Parathyroid adenoma (tissue), 2 donors: ENCODE data around the gene CTSK.
"Not testable (repeated sequence)": the region's sequence is repeated elsewhere in the genome, so short reads cannot be mapped to it uniquely, and the experiment has no call there.

Source experiments
- H2AFZ ChIP-seq: fragments of 300-600 bp; sonication (generic); one replicate; pipeline ENCODE4 v1.7.0; 2017; ENCODE audit warnings: antibody characterized with exemption, mild to moderate bottlenecking
- H3K27ac ChIP-seq: fragments of 300-600 bp; sonication (generic); one replicate; pipeline ENCODE4 v1.7.0; 2017
- H3K27me3 ChIP-seq: fragments of 300-600 bp; sonication (generic); one replicate; pipeline ENCODE4 v1.7.0; 2017; ENCODE audit warnings: low read length; ENCODE audit not compliant: control insufficient read depth, insufficient read depth
- H3K36me3 ChIP-seq: fragments of 300-600 bp; sonication (generic); one replicate; pipeline ENCODE4 v1.7.0; 2017; ENCODE audit warnings: low read length; ENCODE audit not compliant: control insufficient read depth, insufficient read depth
- H3K4me1 ChIP-seq: fragments of 300-600 bp; sonication (generic); one replicate; pipeline ENCODE4 v1.7.0; 2017; ENCODE audit warnings: control low read depth
- H3K4me2 ChIP-seq: fragments of 300-600 bp; sonication (generic); one replicate; pipeline ENCODE4 v1.7.0; 2017; ENCODE audit warnings: low read length
- H3K4me3 ChIP-seq: fragments of 300-600 bp; sonication (generic); one replicate; pipeline ENCODE4 v1.7.0; 2017; ENCODE audit warnings: low read depth, low read length
- H3K79me2 ChIP-seq: fragments of 300-600 bp; sonication (generic); one replicate; pipeline ENCODE4 v1.7.0; 2017; ENCODE audit warnings: control low read depth
- H3K9ac ChIP-seq: fragments of 300-600 bp; sonication (generic); one replicate; pipeline ENCODE4 v1.7.0; 2017; ENCODE audit warnings: mild to moderate bottlenecking
- H3K9me3 ChIP-seq: fragments of 300-600 bp; sonication (generic); one replicate; pipeline ENCODE4 v1.7.0; 2017; ENCODE audit warnings: low read length; ENCODE audit not compliant: control insufficient read depth
- TF ChIP-seq, protein P1 (sequence below): fragments of 300-600 bp; sonication (generic); IDR thresholded peaks from one replicate; pipeline ENCODE4 v1.7.0; 2017; ENCODE audit warnings: antibody characterized with exemption, mild to moderate bottlenecking
- donor health status: primary hyperparathyroidism.

CTSK gene

GRCh38 chr1:150808121-150808520 lies at the start of gene CTSK:
TSS of gene CTSK (minus strand) at chr1:150808260. CDS start at chr1:150806805, 1,455 bp downstream.
- H3K9ac ChIP-seq, result no peak within 1 kb of the TSS
- no peak within 1 kb of the TSS for H3K4me2 ChIP-seq
- H2AFZ ChIP-seq, result no peak within 1 kb of the TSS
- no peaks in the 10 kb centered on the region for H3K36me3 ChIP-seq
- no peak within 1 kb of the TSS for H3K27ac ChIP-seq
- TF ChIP-seq, protein P1, sequence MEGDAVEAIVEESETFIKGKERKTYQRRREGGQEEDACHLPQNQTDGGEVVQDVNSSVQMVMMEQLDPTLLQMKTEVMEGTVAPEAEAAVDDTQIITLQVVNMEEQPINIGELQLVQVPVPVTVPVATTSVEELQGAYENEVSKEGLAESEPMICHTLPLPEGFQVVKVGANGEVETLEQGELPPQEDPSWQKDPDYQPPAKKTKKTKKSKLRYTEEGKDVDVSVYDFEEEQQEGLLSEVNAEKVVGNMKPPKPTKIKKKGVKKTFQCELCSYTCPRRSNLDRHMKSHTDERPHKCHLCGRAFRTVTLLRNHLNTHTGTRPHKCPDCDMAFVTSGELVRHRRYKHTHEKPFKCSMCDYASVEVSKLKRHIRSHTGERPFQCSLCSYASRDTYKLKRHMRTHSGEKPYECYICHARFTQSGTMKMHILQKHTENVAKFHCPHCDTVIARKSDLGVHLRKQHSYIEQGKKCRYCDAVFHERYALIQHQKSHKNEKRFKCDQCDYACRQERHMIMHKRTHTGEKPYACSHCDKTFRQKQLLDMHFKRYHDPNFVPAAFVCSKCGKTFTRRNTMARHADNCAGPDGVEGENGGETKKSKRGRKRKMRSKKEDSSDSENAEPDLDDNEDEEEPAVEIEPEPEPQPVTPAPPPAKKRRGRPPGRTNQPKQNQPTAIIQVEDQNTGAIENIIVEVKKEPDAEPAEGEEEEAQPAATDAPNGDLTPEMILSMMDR, result no peak
- H3K4me3 ChIP-seq, result no peak within 1 kb of the TSS
- no peaks in the 10 kb centered on the region for H3K27me3 ChIP-seq
- H3K4me1 ChIP-seq, result no peaks in the 10 kb centered on the region
- no peaks in the 10 kb centered on the region for H3K79me2 ChIP-seq
- H3K9me3 ChIP-seq, result no peaks in the 10 kb centered on the region

DNA sequence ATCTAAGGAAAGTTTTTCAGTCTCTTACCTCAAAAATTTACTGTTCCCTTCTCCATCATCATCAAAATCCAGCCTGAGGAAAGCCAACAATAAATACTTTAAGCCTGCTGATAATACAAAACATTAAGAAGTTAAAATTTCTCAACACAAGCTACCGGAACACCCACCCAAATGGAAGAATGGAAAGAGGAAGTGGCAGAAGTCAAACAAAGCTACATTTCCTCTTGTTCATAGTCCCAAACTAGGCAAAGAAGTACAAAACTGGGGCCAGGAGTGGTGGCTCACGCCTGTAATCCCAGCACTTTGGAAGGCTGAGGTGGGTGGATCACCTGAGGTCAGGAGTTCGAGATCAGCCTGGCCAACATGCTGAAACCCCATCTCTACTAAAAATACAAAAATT lies 44.7 kb upstream of the CTSK start:
- not testable (repeated sequence) for H3K4me2 ChIP-seq, H3K27me3 ChIP-seq, H3K79me2 ChIP-seq, H3K9me3 ChIP-seq, H3K9ac ChIP-seq, H2AFZ ChIP-seq, H3K27ac ChIP-seq, H3K36me3 ChIP-seq, H3K4me1 ChIP-seq, H3K4me3 ChIP-seq

DNA sequence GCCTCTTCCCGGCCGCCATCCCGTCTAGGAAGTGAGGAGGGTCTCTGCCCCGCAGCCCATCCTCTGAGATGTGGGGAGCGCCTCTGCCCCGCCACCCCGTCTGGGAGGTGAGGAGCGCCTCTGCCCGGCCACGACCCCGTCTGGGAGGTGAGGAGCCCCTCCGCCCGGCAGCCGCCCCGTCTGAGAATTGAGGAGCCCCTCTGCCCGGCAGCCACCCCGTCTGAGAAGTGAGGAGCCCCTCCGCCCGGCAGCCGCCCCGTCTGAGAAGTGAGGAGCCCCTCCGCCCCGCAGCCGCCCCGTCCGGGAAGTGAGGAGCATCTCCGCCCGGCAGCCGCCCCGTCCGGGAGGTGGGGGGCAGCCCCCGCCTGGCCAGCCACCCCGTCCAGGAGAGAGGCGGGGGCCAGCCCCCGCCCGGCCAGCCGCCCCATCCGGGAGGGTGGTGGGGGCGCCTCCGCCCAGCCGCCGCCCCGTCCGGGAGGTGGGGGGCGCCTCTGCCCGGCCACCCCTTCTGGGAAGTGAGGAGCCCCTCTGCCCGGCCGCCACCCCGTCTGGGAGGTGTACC lies 42.8 kb upstream of the CTSK start:
- H3K27ac ChIP-seq, H3K9ac ChIP-seq, H3K36me3 ChIP-seq, H3K4me3 ChIP-seq, H2AFZ ChIP-seq, H3K9me3 ChIP-seq, H3K4me1 ChIP-seq, H3K4me2 ChIP-seq, H3K27me3 ChIP-seq, H3K79me2 ChIP-seq: not testable (repeated sequence)

DNA sequence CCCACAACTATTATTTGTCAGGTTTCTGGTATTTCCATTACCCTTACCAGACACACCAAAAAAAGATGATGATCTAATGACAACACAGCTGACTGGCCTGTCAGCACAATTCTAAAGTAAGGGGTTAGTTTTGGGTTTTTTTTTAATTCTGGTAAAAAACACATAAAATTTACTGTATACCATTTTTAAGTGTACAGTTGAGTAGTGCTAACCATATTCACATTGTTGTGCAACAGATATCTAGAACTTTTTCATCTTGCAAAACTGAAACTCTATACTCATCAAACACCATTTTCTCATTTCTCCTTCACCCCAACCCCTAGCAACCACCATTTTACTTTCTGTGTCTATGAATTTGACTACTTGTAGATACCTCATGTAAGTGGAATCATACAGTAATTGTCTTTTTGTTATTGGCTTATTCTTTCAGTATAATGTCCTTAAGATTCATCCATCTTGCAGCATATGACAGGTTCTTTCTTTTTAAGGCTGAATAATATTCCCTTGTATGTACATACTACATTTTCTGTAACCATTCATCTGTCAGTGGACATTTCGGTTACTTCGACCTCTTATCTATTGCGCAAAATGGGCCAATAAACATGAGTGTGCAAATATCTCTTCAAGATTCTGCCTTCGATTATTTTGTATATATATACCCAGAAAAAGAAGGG lies 38.5 kb upstream of the CTSK start:
- Histone ChIP-seq H3K9ac (no peak overlapping the region), H3K27me3 (no peaks in the 10 kb centered on the region), H2AFZ (no peak overlapping the region), H3K27ac (no peak overlapping the region), H3K36me3 (no peaks in the 10 kb centered on the region), H3K4me2 (no peak overlapping the region), H3K4me3 (no peak overlapping the region), H3K4me1 (no peaks in the 10 kb centered on the region), H3K79me2 (no peaks in the 10 kb centered on the region), H3K9me3 (no peaks in the 10 kb centered on the region)
- TF ChIP-seq, protein P1, result no peak

GRCh38 chr1:150843474-150843873 lies 35.4 kb upstream of the CTSK start:
- Histone ChIP-seq H3K9me3 (no peaks in the 10 kb centered on the region), H3K79me2 (no peaks in the 10 kb centered on the region), H3K27ac (no peak overlapping the region), H3K27me3 (no peaks in the 10 kb centered on the region), H3K4me2 (no peak overlapping the region), H3K36me3 (no peaks in the 10 kb centered on the region), H3K4me3 (no peak overlapping the region), H3K9ac (no peak overlapping the region), H3K4me1 (no peaks in the 10 kb centered on the region), H2AFZ (no peak overlapping the region)
- TF ChIP-seq, protein P1, result no peak

DNA sequence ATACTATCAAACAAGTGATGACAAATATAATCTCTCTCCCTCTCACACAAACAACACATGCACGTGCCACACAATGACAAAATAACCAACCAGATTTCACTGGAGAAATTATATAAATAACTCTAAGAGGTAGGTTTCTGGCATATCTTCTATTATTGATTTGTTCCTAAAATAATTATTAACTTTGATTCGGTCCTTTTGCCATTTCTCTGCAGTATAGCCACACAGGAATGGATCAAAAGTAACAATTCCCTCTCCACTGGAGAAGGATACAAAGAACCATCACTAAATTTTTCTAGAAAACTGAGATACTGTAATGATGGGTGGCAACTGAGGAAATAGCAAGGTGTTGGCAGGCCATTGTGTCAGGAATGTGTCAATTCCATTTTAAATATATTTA lies 34.9 kb upstream of the CTSK start:
- TF ChIP-seq, protein P1, result no peak
- H3K9me3 ChIP-seq, result no peaks in the 10 kb centered on the region

More for the DNA sequence above, 34.9 kb upstream of the CTSK start:
- Histone ChIP-seq H3K4me2 (no peak overlapping the region), H3K27ac (no peak overlapping the region), H3K79me2 (no peaks in the 10 kb centered on the region), H3K4me3 (no peak overlapping the region), H3K36me3 (no peaks in the 10 kb centered on the region), H2AFZ (no peak overlapping the region), H3K9ac (no peak overlapping the region), H3K4me1 (no peaks in the 10 kb centered on the region), H3K27me3 (no peaks in the 10 kb centered on the region)
